Stimulated activated effector memory CD8-positive, alpha-beta T cell treated with anti-CD3 and anti-CD28 coated beads, Interleukin-12 subunit alpha, Interleukin-12 subunit beta, amount 100 ng/mL, for 72 hours (primary cell): ENCODE data around the gene ORMDL1.

Experiments
- ATAC-seq: fragments of 150-1000 bp; cut with Tn5 transposase; 2 replicates; pipeline ENCODE4 v1.10.0; 2021
- DNase-seq, 2 donors: peaks; one replicate each; pipeline ENCODE4 v3.0.0; 2021 to 2022; ENCODE audit warnings: low spot score in 2 of 2
- H3K27ac Mint-ChIP-seq: one replicate; pipeline ENCODE4 v1.8.0; 2022; ENCODE audit warnings: mild to moderate bottlenecking, mixed read lengths
- H3K36me3 Mint-ChIP-seq: one replicate; pipeline ENCODE4 v1.8.0; 2022; ENCODE audit warnings: mild to moderate bottlenecking, mixed read lengths
- H3K4me1 Mint-ChIP-seq: one replicate; pipeline ENCODE4 v1.8.0; 2022; ENCODE audit warnings: mixed read lengths
- H3K4me3 Mint-ChIP-seq: one replicate; pipeline ENCODE4 v1.8.0; 2022; ENCODE audit warnings: mild to moderate bottlenecking, mixed read lengths
- H3K9me3 Mint-ChIP-seq: one replicate; pipeline ENCODE4 v1.8.0; 2022; ENCODE audit warnings: mixed read lengths

Gene ORMDL1

DNA sequence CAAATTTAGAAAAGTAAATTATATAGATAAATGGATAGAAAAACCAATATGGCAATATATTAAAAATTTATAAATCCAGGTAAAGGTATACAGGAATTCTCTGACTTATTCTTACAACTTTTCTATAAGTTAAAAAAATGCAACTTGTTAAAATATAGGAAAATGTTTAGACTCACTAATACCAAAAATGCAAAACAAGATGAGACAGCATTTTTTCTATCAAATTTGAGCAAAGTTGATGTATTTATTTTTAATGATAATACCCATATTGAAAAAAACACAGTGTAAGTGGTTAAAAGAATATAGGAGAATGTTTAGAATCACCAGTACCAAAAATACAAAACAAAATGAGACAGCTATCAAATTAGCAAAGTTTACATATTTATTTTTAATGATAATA is 57.3 kb downstream of the ORMDL1 start:
- DNase-seq (no peak), ATAC-seq (no peak)
- Mint-ChIP-seq H3K36me3 (peaks cover 6% of the 10 kb centered on the region), H3K4me1 (peaks cover 15% of the 10 kb centered on the region), H3K9me3 (no peaks in the 10 kb centered on the region), H3K27ac (no peak overlapping the region), H3K4me3 (no peak overlapping the region)

DNA sequence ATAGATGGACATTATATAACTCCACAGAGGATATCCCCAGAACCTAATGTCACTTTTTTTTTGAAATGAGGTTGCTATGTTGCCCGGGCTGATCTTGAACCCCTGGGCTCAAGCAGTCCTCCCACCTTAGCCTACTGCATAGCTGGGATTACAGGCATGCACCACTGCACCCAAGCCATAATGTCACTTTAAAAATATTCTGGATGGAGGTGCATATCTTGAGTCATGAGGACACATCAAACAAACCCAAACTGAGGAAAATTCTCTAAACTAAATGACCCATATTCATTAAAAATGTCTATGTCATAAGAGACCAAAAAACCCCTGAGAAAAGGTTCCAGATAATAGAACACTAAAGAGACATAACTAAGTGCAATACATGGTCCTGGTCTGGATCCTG is 57.9 kb downstream of the ORMDL1 start:
- Mint-ChIP-seq H3K4me3 (no peak overlapping the region), H3K27ac (no peak overlapping the region), H3K9me3 (no peaks in the 10 kb centered on the region), H3K36me3 (peaks cover 6% of the 10 kb centered on the region), H3K4me1 (peaks cover 15% of the 10 kb centered on the region)
- DNase-seq = no peak
- ATAC-seq = no peak

DNA sequence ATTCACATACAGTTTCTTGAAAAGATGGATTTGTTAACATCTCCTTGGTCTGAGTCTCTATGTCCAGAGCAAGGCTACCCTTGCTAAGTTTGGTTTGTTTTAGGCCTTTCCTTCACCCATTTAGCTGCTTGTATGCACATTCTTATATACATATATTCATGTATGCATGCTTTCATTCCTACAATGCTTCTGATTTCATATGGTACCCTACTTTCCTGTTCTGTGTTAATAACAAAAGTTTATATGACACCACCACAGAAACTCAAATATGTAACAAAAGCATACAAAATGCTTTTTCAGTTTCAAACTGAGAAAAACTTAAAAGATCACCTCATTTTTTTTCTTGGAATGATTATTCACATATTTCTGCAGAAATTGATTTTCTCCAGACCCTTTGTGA is 60.9 kb downstream of the ORMDL1 start:
- Mint-ChIP-seq H3K9me3 (no peaks in the 10 kb centered on the region), H3K4me3 (no peak overlapping the region)

More for the DNA sequence above, 60.9 kb downstream of the ORMDL1 start:
- peaks cover 15% of the 10 kb centered on the region for H3K4me1 Mint-ChIP-seq
- DNase-seq (no peak), ATAC-seq (peak; percentile 90)
- peak overlapping the region; percentile 49 for H3K27ac Mint-ChIP-seq
- H3K36me3 Mint-ChIP-seq = peaks cover 6% of the 10 kb centered on the region
